Neural progenitor cell (in vitro differentiated cells): ENCODE data around the gene MAP7D1.

Source experiments
- EZH2 ChIP-seq: fragments of 200-600 bp; sonication (generic); IDR thresholded peaks from 2 replicates; pipeline ENCODE4 v1.6.1; 2017; ENCODE audit warnings: antibody characterized with exemption, mild to moderate bottlenecking, moderate library complexity
- TF ChIP-seq, protein P1 (sequence below): fragments of 200-600 bp; sonication (generic); IDR thresholded peaks from 2 replicates; pipeline ENCODE4 v1.5.1; 2017; ENCODE audit warnings: antibody characterized with exemption, mild to moderate bottlenecking

- TF ChIP-seq, protein P1, sequence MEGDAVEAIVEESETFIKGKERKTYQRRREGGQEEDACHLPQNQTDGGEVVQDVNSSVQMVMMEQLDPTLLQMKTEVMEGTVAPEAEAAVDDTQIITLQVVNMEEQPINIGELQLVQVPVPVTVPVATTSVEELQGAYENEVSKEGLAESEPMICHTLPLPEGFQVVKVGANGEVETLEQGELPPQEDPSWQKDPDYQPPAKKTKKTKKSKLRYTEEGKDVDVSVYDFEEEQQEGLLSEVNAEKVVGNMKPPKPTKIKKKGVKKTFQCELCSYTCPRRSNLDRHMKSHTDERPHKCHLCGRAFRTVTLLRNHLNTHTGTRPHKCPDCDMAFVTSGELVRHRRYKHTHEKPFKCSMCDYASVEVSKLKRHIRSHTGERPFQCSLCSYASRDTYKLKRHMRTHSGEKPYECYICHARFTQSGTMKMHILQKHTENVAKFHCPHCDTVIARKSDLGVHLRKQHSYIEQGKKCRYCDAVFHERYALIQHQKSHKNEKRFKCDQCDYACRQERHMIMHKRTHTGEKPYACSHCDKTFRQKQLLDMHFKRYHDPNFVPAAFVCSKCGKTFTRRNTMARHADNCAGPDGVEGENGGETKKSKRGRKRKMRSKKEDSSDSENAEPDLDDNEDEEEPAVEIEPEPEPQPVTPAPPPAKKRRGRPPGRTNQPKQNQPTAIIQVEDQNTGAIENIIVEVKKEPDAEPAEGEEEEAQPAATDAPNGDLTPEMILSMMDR: no peak
- no peak for TF ChIP-seq EZH2
Observed at GRCh38 chr1:36154335-36154734, 1.6 kb upstream of the MAP7D1 start.
